PC-9 (cell line): ENCODE results near the gene CCK.

Experiments used
- CTCF ChIP-seq: fragments of 200-600 bp; sonication (generic); conservative IDR thresholded peaks from 2 replicates; pipeline ENCODE4 v1.6.1; 2017; ENCODE audit warnings: mixed run types, antibody characterized with exemption, mild to moderate bottlenecking, moderate library complexity
- EZH2 ChIP-seq: fragments of 200-600 bp; sonication (generic); IDR thresholded peaks from 2 replicates; pipeline ENCODE4 v1.8.0; 2017; ENCODE audit warnings: antibody characterized with exemption, low read depth

GRCh38 chr3:42306499-42306898 is 40.5 kb upstream of the CCK start:
- TF ChIP-seq CTCF (no peak), EZH2 (no peak)
